Activated naive CD4-positive, alpha-beta T cell treated with anti-CD3 and anti-CD28 coated beads, Interleukin-2, amount 50 U/mL, for 16 hours (primary cell): ENCODE results near the gene EXOSC10.
"Not testable (repeated sequence)": the region's sequence is repeated elsewhere in the genome, so short reads cannot be mapped to it uniquely, and the experiment has no call there.

ENCODE experiments used
- DNase-seq: peaks from one replicate; pipeline ENCODE4 v3.0.0-alpha.2; 2020

Gene EXOSC10

GRCh38 chr1:11059968-11060830 is 39.5 kb downstream of the EXOSC10 start, which contains the start of gene SRM:
Gene SRM (minus strand): TSS chr1:11060018. CDS start chr1:11059943, 75 bp downstream.
- DNase-seq = peak; percentile 95

GRCh38 chr1:11059155-11059967 is 40.3 kb downstream of the EXOSC10 start:
- DNase-seq = peak; percentile 48

DNA sequence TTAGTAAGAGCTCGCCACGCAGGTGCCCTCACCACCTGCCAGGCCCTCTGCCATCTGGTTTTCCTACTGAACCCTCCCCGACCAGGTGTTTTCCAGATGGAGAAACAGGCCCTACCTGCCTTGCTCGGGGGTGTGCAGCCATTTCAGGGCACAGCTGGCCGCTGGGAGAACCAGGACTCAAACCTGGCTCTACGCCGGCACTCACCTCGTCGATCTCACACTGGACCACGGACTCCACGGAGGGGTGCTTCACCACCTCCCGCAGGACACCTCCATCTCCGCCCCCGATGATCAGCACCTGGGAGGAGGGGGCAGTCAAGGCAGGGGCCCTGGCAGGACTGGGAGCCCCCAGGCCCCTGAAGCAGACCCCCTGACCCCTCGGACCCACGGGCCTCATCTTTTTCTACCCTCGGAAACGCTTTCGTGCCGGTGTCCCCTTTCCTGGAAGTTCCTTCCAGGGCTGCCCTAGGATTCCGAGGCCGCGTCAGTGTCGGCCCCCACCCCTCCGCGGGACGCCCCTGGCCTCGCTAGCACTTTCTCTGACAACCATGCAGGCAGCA is 41.0 kb downstream of the EXOSC10 start:
- no peak for DNase-seq

DNA sequence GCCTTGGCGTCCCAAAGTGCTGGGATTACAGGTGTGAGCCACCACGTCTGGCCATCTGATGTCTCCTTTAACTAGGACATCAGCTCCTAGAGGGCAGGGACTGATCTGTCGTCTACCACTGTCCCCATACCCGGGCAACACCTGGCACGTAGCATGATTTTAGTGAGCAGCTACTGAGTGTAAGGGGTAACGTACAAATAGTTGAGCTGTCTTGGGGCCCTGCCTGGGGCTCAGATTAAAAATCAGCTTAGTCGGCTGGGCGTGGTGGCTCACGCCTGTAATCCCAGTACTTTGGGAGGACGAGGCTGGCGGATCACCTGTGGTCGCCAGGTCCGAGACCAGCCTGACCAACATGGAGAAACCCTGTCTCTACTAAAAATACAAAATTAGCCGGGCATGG is 41.6 kb downstream of the EXOSC10 start:
- DNase-seq = no peak

GRCh38 chr1:11057477-11057876 is 42.2 kb downstream of the EXOSC10 start:
- no peak for DNase-seq

DNA sequence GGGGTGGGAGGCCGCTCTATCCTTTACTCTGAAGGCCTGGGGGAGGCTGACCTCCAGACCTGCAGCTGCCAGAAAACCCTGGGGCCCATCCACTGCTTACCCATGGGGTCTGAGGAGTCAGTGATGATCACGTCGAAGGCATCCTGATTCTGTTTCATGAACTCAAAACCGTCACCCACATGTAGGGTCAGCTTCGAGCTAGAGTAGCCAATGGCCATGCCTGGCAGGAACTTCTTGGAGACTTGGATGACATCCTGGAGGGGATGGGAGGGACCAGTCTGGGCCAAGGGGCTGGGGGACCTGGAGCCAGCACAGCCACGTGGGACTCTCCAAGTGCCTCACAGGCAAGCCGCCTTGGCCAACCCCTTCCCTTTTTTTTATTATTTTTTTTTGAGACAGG is 43.2 kb downstream of the EXOSC10 start:
- DNase-seq = no peak

- DNase-seq = no peak
Measured at GRCh38 chr1:11055676-11056075, 44.0 kb downstream of the EXOSC10 start.

DNA sequence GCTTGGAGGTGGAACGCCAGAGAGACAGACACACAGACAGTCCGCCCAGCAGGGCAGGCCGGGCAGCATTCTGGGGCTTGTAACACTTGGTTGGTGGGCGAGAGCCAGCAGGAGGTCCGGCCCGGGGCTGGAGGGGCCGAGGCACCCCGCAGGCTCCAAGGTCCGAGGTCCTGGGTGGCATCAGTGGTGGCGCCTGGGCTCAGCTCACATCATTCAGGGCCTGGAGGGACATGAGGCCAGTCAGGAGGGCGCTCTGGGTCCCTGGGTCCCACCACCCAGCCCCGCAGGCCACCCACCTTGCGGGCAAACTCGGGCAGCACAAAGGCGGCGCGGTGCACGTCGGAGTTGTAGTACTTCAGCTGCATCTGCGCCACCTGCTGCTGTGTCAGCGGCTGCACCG is 45.0 kb downstream of the EXOSC10 start:
- no peak for DNase-seq

GRCh38 chr1:11054181-11054580 is 45.5 kb downstream of the EXOSC10 start:
- no peak for DNase-seq

DNA sequence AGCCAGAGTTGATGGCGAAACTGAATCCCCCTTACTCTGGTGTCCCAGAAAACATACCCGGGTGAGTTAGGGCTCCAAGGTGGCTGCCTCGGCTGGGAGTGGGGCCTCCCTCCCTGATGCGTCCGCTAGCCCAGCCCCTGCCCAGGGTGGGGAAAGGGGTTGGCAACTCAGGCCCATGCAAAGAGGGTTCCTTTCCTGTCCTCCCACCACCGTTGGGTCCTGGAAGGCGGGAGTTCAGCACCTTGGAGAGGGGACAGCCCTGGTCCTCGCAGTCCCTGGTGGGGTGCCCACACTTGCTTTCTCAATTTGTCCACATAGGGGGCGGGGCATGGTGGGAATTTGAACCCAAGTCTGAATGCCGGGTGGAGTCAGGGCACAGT is 45.9 kb downstream of the EXOSC10 start:
- DNase-seq = no peak

DNA sequence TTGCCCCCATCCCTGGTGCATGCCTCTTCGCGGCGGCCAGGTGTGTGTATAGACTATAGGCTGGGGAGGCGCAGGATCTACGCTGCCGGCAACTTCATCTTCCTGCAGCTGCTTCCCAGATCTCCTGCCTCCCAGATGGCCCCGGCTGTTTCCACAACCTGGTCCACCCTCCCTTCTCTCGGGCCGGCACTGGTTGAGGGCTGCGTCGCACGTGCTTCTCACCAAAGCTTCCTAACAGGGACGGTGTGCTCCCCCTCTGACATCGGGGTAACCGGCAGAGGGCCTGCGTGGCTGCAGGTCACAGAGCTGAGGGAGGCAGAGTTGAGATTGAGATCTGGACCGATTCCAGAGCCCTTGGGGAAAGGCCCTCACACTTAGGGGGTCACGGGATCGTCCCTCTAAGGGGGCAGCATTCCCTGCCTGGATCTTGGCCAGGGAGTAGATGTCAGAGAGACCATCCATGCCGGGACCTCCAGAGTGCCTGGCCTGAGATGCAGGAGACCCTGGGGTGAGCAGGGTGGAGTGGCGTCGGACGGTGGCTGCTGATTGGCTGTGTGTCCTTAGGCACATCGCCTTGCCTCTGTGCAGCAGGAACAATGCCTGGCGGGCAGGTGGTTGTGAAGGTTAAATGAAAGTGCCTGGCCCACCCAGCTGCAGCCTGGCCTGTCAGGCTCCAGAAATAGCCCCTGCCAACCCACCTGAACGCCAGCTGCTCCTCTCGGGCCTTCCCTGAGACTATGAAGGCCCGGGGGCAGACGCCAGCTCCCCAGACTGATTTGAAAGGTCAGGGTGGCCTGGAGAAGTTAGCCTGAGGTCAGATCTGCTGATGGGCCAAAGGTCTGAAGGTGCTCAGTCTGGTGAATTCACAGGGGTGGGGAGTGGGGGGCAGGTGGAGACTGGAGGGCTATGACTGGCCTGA is 46.6 kb downstream of the EXOSC10 start:
- DNase-seq = no peak

DNA sequence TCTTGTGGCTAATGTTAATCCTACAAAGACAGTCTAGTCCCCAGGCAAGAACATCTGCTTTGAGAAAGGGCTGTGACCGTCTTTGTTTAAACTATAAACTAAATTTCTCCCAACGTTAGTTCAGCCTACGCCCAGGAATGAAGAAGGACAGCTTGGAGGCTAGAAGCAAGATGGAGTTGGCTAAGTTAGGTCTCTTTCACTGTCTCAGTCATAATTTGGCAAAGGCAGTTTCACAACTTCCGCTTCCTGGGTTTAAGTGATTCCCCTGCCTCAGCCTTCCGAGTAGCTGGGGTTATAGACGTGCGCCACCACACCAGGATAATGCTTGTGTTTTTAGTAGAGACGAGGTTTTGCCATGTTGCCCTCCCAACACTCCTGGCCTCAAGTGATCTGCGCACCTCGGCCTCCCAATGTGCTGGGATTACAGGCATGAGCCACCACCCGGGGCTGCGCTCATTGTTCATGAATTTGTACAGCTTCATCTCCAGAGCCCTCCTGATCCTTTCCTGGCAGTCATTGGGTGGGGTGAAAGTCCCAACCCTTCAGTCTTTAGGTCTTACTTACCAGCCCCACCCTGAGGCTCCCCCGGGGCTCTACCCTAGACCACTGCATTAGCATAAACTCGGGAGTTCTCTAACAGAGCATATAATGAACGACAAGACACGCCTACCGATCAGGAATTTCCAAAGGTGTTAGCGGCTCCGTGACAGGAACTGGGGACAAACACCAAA is 47.7 kb downstream of the EXOSC10 start:
- DNase-seq = no peak

DNA sequence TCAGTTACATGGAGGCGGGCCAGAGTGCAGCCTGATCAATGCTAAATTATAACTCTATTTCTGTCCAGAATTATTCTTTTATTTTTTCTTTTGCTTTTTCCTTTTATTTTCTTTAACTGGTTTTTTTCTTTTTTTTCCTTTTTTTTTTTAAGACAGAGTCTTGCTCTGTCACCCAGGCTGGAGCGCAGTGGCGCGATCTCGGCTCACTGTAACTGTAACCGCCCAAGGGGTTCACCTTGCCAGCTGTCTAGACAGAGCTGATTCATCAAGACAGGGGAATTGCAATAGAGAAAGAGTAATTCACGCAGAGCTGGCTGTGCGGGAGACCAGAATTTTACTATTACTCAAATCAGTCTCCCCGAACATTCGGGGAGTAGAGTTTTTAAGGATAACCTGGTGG is 48.5 kb downstream of the EXOSC10 start:
- not testable (repeated sequence) for DNase-seq

- no peak for DNase-seq
Measured at GRCh38 chr1:11046625-11047365, 52.9 kb downstream of the EXOSC10 start, which contains the start of gene MASP2. Gene MASP2 (minus strand): TSS chr1:11047239. CDS start chr1:11047207, 32 bp downstream.

GRCh38 chr1:11046270-11046566 is 53.5 kb downstream of the EXOSC10 start:
- no peak for DNase-seq

GRCh38 chr1:11045428-11046269 is 54.0 kb downstream of the EXOSC10 start:
- no peak for DNase-seq

- no peak for DNase-seq
Measured at GRCh38 chr1:11044849-11045427, 54.7 kb downstream of the EXOSC10 start.

DNA sequence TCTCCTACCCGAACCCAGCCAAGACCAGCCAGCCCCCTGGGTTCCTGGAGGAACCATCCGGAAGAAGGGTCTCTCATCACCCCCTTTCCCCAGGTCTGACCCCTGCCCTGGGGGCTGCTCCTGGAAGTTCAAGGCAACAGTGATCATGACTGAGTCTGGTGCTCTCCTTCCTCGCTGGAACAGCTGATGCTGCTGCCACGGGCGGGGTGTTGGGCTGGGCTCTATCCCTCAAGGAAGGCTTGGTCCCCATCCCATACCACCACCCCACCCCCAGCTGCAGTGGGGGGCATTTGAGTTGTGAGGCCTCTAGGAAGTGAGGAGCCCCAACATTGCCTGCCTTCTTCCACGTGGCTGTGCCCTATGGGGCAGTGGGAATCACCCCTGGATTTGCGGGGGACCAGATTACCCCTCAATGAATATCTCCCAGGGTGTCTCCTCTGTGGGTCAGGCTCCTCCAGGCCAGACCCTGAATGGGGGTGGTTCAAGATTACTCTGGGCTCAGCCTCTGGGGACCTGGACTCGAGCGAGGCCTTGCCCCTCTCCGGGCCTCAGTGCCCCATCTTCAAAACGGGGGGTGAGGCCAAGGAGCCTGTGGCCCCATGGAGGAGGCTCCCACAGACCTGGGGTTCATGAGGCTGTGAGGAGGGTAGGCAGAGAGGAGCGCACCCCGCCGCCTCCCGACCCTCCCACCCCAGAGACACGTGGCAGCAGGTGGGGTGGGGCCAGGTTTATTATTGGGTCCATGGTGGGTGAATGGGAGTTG is 55.4 kb downstream of the EXOSC10 start:
- no peak for DNase-seq
